Adrenal gland (tissue), 12 donors: Measurements from ENCODE around the gene KLK8. TPM values are rescaled to one million over a fixed set of nuclear protein-coding genes. Genes with fewer than 3 reads are reported as not detected.

Source experiments
- DNase-seq, 7 donors: peaks; one replicate each; pipeline ENCODE4 v3.0.0-alpha.2; 2019 to 2020
- H3K27ac ChIP-seq, 5 donors: fragments of 200-600 bp; sonication (generic) in 4 of 5; 1 replicate in 3 of 5; 2 replicates in 2 of 5; pipeline versions ENCODE4 v1.5.1 to v1.8.0; 2016 to 2020; ENCODE audit warnings: mild to moderate bottlenecking in 1 of 5
- H3K27me3 ChIP-seq: fragments of 200-600 bp; 2 replicates; pipeline ENCODE4 v1.8.0; 2021
- H3K36me3 ChIP-seq, 2 donors: fragments of 200-600 bp; replicated peaks in 1 of 2; 1 replicate in 1 of 2; 2 replicates in 1 of 2; pipeline versions ENCODE4 v1.5.1 to v1.8.0; 2018 to 2022
- H3K4me1 ChIP-seq, 2 donors: fragments of 200-600 bp; replicated peaks in 1 of 2; 1 replicate in 1 of 2; 2 replicates in 1 of 2; pipeline versions ENCODE4 v1.5.1 to v1.8.0; 2018 to 2021
- H3K4me3 ChIP-seq, 4 donors: fragments of 200-600 bp; sonication (generic) in 3 of 4; one replicate each; pipeline ENCODE4 v1.5.1; 2016 to 2018
- H3K9me3 ChIP-seq, 3 donors: fragments of 200-600 bp; sonication (generic) in 1 of 3; replicated peaks in 1 of 3; 1 replicate in 2 of 3; 2 replicates in 1 of 3; pipeline versions ENCODE4 v1.5.1 to v1.8.0; 2016 to 2021
- POLR2A ChIP-seq, 2 donors: fragments of 450-650 bp; IDR thresholded peaks; one replicate each; pipeline ENCODE4 v1.6.1; 2017; ENCODE audit warnings: antibody characterized with exemption in 2 of 2, mild to moderate bottlenecking in 2 of 2, moderate library complexity in 1 of 2
- WGBS, 4 donors: extraction: QIAGEN DNeasy Blood & Tissue Kit in 2 of 4; methylation state at CpG; one replicate each; pipeline versions ENCODE4 v1.1.5 to v1.1.7; 2013 to 2017; 5-methylcytosine and 5-hydroxymethylcytosine counted together
- intact Hi-C, 2 donors: fragments of 100-400 bp; cut with DNase I; formaldehyde crosslinking; loops; one replicate each; pipeline versions ENCODE4 v1.14.1 to v1.15.0; 2022 to 2023
- polyA plus RNA-seq, 3 donors: library from polyadenylated mRNA; stranded (reverse); fragments of 200-250 nt in 2 of 3; fragments of 350-450 nt in 1 of 3; fragmentation: Illumina TruSeq in 1 of 3; extraction: RNeasy Lipid Tissue Mini Kit (QIAGEN cat#74804) in 1 of 3; gene quantifications; one replicate each; pipeline ENCODE4 v1.2.3, GENCODE V29; 2013 to 2014
- total RNA-seq, 9 donors: library from RNA; depleted of rRNA in 4 of 9; stranded (reverse); fragments of >200 nt in 4 of 9; fragments of 120-200 nt in 1 of 9; fragmentation: NEBNext Ultra II Directional in 1 of 9; extraction: Animal tissue kit (Norgen Biotek cat#: 25700) in 1 of 9; gene quantifications; one replicate each; pipeline versions ENCODE4 v1.1.0 to v1.2.4, GENCODE V29; 2013 to 2023
- TF ChIP-seq, protein P1 (sequence below), 6 experiments: fragments of 450-650 bp in 4 of 6; fragments of 200-600 bp in 2 of 6; sonication (generic) in 1 of 6; IDR thresholded peaks; 1 replicate in 5 of 6; 2 replicates in 1 of 6; pipeline versions ENCODE4 v1.5.1 to v1.8.0; 2016 to 2021; ENCODE audit warnings: antibody characterized with exemption in 6 of 6, mild to moderate bottlenecking in 2 of 6, moderate library complexity in 1 of 6
- donor health status: healthy with polysubstance abuse.
- donor health status: Bipolar disorder and iron deficiency.
- donor health status: DM: yes; HTN: yes; CAD: no.
- donor health status: DM: no; HTN: no; CAD: no.
- donor health status: DM: no; HTN: no; CAD: no.
- donor health status: DM: yes; HTN: yes; CAD: no.

Gene KLK8
- total and polyA plus RNA-seq, 12 donors: 0.34 to 0.80 (median 0.39) TPM; not detected in 9

DNA sequence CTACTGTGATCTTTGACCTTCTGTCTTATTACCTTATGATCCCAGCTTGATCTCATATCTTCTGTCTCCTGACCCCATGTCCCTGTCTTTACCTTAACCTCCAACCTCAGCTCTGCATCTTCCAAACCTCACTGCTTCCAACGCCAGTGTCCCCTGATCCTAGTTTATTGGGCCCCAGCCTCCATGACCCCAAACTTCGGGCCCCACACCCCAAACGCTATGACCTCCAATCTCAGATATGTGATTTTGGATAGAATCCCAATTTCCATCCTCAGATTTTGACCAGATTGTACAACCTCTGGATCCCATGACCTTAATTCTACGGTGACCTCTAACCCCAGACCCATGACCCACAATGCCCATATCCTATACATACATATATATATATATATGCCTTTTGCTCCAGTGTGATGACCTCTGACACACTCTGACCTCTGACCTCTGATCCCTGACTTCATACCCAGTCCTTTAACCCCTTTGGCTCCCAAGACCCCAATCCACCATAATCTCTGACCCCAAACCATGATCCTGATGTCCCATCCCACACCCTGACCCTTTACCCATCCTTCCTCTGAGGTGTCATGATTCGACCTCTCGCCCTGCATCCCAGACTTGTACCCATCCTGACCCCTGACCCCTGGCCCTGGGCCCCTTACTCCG is 29.9 kb upstream of the KLK8 start:
- Histone ChIP-seq H3K36me3 (no peaks in the 10 kb centered on the region), H3K9me3 (no peaks in the 10 kb centered on the region), H3K4me1 (no peaks in the 10 kb centered on the region), H3K27ac (no peak overlapping the region), H3K27me3 (peaks cover 5% of the 10 kb centered on the region), H3K4me3 (no peak overlapping the region)
- WGBS, 4 donors: 74 to 89% (median 84%) methylated on average over 7 of the region's 7 CpGs
- intact Hi-C loops: no loop called here
- no peak for TF ChIP-seq POLR2A (IDR thresholded peaks at IDR 0.05)
- TF ChIP-seq, protein P1, sequence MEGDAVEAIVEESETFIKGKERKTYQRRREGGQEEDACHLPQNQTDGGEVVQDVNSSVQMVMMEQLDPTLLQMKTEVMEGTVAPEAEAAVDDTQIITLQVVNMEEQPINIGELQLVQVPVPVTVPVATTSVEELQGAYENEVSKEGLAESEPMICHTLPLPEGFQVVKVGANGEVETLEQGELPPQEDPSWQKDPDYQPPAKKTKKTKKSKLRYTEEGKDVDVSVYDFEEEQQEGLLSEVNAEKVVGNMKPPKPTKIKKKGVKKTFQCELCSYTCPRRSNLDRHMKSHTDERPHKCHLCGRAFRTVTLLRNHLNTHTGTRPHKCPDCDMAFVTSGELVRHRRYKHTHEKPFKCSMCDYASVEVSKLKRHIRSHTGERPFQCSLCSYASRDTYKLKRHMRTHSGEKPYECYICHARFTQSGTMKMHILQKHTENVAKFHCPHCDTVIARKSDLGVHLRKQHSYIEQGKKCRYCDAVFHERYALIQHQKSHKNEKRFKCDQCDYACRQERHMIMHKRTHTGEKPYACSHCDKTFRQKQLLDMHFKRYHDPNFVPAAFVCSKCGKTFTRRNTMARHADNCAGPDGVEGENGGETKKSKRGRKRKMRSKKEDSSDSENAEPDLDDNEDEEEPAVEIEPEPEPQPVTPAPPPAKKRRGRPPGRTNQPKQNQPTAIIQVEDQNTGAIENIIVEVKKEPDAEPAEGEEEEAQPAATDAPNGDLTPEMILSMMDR (IDR thresholded peaks at IDR 0.05): no peak
- no peak for DNase-seq

DNA sequence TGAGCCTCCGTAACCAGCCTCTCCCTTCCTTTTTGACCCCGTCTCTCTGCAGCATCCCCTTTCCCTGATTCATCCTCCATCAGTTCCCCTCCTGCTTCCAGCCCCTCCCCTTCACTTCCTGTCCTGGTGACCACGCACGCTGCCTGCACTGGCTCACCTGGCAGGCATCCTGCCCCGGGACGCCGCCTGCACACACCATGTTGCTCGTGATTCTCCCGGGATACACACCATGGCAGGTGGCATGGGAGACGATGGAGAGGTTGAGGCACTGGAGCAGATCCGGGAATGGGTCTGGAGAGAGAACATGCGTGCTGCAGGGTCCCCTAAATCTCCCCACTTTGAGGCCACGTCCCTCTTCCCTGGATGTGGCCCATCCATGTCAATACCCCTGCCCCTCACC is 29.2 kb upstream of the KLK8 start:
- Histone ChIP-seq H3K4me1 (no peaks in the 10 kb centered on the region), H3K9me3 (no peaks in the 10 kb centered on the region), H3K27ac (no peak overlapping the region), H3K27me3 (peaks cover 7% of the 10 kb centered on the region), H3K4me3 (no peak overlapping the region), H3K36me3 (no peaks in the 10 kb centered on the region)
- 75 to 86% (median 81%) methylated on average over 12 to 13 of the region's 13 CpGs for WGBS, 4 donors
- intact Hi-C loops: no loop called here
- no peak for DNase-seq
- TF ChIP-seq, protein P1 (IDR thresholded peaks at IDR 0.05): no peak

DNA sequence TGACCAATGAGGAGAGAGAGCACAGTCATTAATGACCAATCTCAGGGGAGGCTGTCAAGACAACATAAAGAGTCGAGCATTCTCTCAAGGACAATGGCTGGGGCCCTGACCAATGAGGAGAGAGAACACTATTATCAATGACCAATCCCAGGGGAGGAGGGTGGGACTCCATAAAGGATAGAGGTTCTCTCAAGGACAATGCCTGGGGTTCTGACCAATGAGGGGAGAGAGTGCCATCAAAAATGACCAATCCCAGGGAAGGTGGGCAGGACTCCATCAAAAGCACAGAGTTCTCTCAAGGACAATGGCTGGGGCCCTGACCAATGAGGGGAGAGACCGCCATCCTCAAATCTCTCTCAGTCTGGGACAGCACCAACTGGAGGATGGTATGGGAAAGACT is 28.3 kb upstream of the KLK8 start:
- H3K4me1 ChIP-seq: no peaks in the 10 kb centered on the region
- TF ChIP-seq POLR2A (IDR thresholded peaks at IDR 0.05): no peak
- TF ChIP-seq, protein P1 (IDR thresholded peaks at IDR 0.05): no peak
- intact Hi-C loops: loop anchor here in 1 of 2 donors (10.0 kb wide), 1 partner anchor 145 kb away; no protein-coding TSS in a partner anchor
- no peaks in the 10 kb centered on the region for H3K36me3 ChIP-seq
- no peak for DNase-seq
- no peak overlapping the region for H3K4me3 ChIP-seq
- peaks cover 7% of the 10 kb centered on the region for H3K27me3 ChIP-seq
- H3K27ac ChIP-seq: no peak overlapping the region
- H3K9me3 ChIP-seq: no peaks in the 10 kb centered on the region
- WGBS, 4 donors: 45 to 85% (median 66%) methylated on average over 1 to 2 of the region's 2 CpGs

DNA sequence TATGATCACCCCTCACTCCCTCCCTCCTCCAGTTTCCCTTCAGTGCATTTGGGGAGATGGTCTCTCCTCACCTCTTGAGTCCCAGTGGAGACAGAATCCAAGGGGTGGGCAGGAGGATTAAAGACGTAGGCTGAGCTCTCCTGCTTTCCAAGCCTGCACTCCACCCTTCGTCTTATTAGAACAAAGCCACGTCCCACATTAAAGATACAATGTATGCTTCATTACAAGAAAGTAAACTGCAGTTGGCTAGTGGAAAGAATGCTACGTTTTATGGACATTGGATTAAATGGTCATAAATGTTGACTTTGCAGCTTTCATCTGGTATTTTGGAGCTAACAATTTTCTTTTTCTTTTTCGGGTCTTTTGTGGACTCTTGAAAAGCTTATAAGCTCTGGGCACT is 26.5 kb upstream of the KLK8 start:
- no peak overlapping the region for H3K4me3 ChIP-seq
- WGBS, 4 donors: 54 to 60% (median 57%) methylated on average over 5 of the region's 5 CpGs
- peaks cover 12% of the 10 kb centered on the region for H3K27me3 ChIP-seq
- no peak overlapping the region for H3K27ac ChIP-seq
- no peaks in the 10 kb centered on the region for H3K4me1 ChIP-seq
- TF ChIP-seq POLR2A (IDR thresholded peaks at IDR 0.05): no peak
- TF ChIP-seq, protein P1 (IDR thresholded peaks at IDR 0.05): no peak
- no peak for DNase-seq
- no peaks in the 10 kb centered on the region for H3K36me3 ChIP-seq
- intact Hi-C loops: loop anchor here in 1 of 2 donors (10.0 kb wide), 1 partner anchor 147 kb away; no protein-coding TSS in a partner anchor
- H3K9me3 ChIP-seq: no peaks in the 10 kb centered on the region
